IMR-90 (cell line): ENCODE measurements around the gene CAMTA1. TPM values are rescaled to one million over a fixed set of nuclear protein-coding genes. Genes with fewer than 3 reads are reported as not detected.

Source experiments
- ATAC-seq: fragments of 200-7000 bp; cut with Tn5 transposase; 2 replicates; pipeline ENCODE4 v1.9.1; 2020; ENCODE audit warnings: low read depth, mild to moderate bottlenecking, moderate library complexity
- BruUV-seq: library from RNA; stranded (reverse); fragments of 400-500 nt; replicated peaks from 2 replicates; lab custom pipeline; 2021; lab: Mats Ljungman, UMichigan
- CTCF ChIA-PET: fragments of 300-600 bp; formaldehyde crosslinking; extraction: SDS; loops from one replicate; lab custom pipeline; 2021; ENCODE audit warnings: antibody characterized with exemption; lab: Yijun Ruan, JAX
- POLR2A ChIA-PET: fragments of 300-600 bp; sonication (Branson Sonifier 250); formaldehyde crosslinking; loops from one replicate; lab custom pipeline; 2022; ENCODE audit warnings: antibody characterized with exemption; ENCODE audit not compliant: unreplicated experiment; lab: Charles Lee
- DNase-seq: peaks from one replicate; pipeline ENCODE4 v3.0.0; 2013
- H2AFZ ChIP-seq: replicated peaks from 2 replicates; pipeline ENCODE3; 2013; ENCODE audit warnings: low read length, mild to moderate bottlenecking; ENCODE audit not compliant: poor library complexity
- H2AK5ac ChIP-seq: 2 replicates; pipeline ENCODE4 v1.6.1; 2013; ENCODE audit warnings: low read depth, low read length, inconsistent platforms
- H2AK9ac ChIP-seq: replicated peaks from 2 replicates; pipeline ENCODE3; 2013; ENCODE audit warnings: mild to moderate bottlenecking, low read depth, low read length, moderate library complexity; ENCODE audit not compliant: poor library complexity
- H2BK120ac ChIP-seq: 2 replicates; pipeline ENCODE4 v1.6.1; 2013; ENCODE audit warnings: low read depth, low read length, inconsistent platforms
- H2BK15ac ChIP-seq: 3 replicates; pipeline ENCODE4 v1.6.1; 2013; ENCODE audit warnings: low read depth, low read length, inconsistent platforms
- H2BK20ac ChIP-seq: 2 replicates; pipeline ENCODE4 v1.6.1; 2013; ENCODE audit warnings: low read depth, mild to moderate bottlenecking, inconsistent platforms, low read length, moderate library complexity
- H2BK5ac ChIP-seq: 2 replicates; pipeline ENCODE4 v1.6.1; 2013; ENCODE audit warnings: mild to moderate bottlenecking, low read depth, low read length, inconsistent platforms; ENCODE audit not compliant: poor library complexity, severe bottlenecking
- H3K14ac ChIP-seq: replicated peaks from 2 replicates; pipeline ENCODE4 v1.6.1; 2013; ENCODE audit warnings: low read depth, low read length, inconsistent platforms
- H3K18ac ChIP-seq: 2 replicates; pipeline ENCODE4 v1.6.1; 2013; ENCODE audit warnings: low read depth, low read length, control low read depth
- H3K23ac ChIP-seq: 2 replicates; pipeline ENCODE4 v1.6.1; 2013; ENCODE audit warnings: low read depth, low read length, inconsistent platforms
- H3K27ac ChIP-seq: 2 replicates; pipeline ENCODE4 v1.5.1; 2013; ENCODE audit warnings: mild to moderate bottlenecking, control low read depth, low read length; ENCODE audit not compliant: insufficient read depth
- H3K27me3 ChIP-seq: 2 replicates; pipeline ENCODE4 v1.6.1; 2013; ENCODE audit warnings: low read length; ENCODE audit not compliant: control insufficient read depth, insufficient read depth
- H3K36me3 ChIP-seq: 2 replicates; pipeline ENCODE4 v1.6.1; 2013; ENCODE audit warnings: low read length, mixed read lengths; ENCODE audit not compliant: control insufficient read depth, insufficient read depth
- H3K4ac ChIP-seq: 2 replicates; pipeline ENCODE4 v1.6.1; 2013; ENCODE audit warnings: low read depth, low read length, inconsistent platforms
- H3K4me1 ChIP-seq: 2 replicates; pipeline ENCODE4 v1.6.1; 2013; ENCODE audit warnings: low read length, mixed read lengths; ENCODE audit not compliant: control insufficient read depth, insufficient read depth
- H3K4me2 ChIP-seq: 2 replicates; pipeline ENCODE4 v1.6.1; 2013; ENCODE audit warnings: low read depth, mild to moderate bottlenecking, control low read depth, low read length, moderate library complexity
- H3K4me3 ChIP-seq: 2 replicates; pipeline ENCODE4 v1.5.1; 2013; ENCODE audit warnings: low read depth, mild to moderate bottlenecking, control low read depth, low read length, moderate library complexity; ENCODE audit not compliant: insufficient read depth
- H3K56ac ChIP-seq: 2 replicates; pipeline ENCODE4 v1.6.1; 2013; ENCODE audit warnings: low read length, inconsistent platforms; ENCODE audit not compliant: insufficient read depth; ENCODE audit errors: extremely low read depth
- H3K79me1 ChIP-seq, 2 experiments: 2 replicates each; pipeline ENCODE4 v1.6.1; 2013; ENCODE audit warnings: low read length in 2 of 2, inconsistent platforms in 1 of 2, low read depth in 1 of 2
- H3K9ac ChIP-seq: 2 replicates; pipeline ENCODE4 v1.6.1; 2013; ENCODE audit warnings: low read depth, low read length, control low read depth
- H3K9me1 ChIP-seq: 2 replicates; pipeline ENCODE4 v1.6.1; 2013; ENCODE audit warnings: low read length, inconsistent platforms; ENCODE audit not compliant: insufficient read depth
- H3K9me3 ChIP-seq: 2 replicates; pipeline ENCODE4 v1.6.1; 2013; ENCODE audit warnings: low read length; ENCODE audit not compliant: control insufficient read depth, insufficient read depth
- H4K20me1 ChIP-seq: 2 replicates; pipeline ENCODE4 v1.6.1; 2013; ENCODE audit warnings: low read length, inconsistent platforms; ENCODE audit not compliant: insufficient read depth
- H4K5ac ChIP-seq: 2 replicates; pipeline ENCODE4 v1.6.1; 2013; ENCODE audit warnings: mild to moderate bottlenecking, low read depth, low read length, control low read depth
- H4K8ac ChIP-seq, 2 experiments: 2 replicates each; pipeline ENCODE4 v1.6.1; 2013; ENCODE audit warnings: low read depth in 2 of 2, low read length in 2 of 2, control low read depth in 1 of 2, inconsistent platforms in 1 of 2
- H4K91ac ChIP-seq: 2 replicates; pipeline ENCODE4 v1.6.1; 2013; ENCODE audit warnings: low read depth, low read length, inconsistent platforms; ENCODE audit not compliant: insufficient read depth
- BHLHE40 ChIP-seq: fragments of 150-350 bp; IDR thresholded peaks from 2 replicates; pipeline ENCODE4 v1.6.1; 2016; ENCODE audit warnings: mild to moderate bottlenecking, low read depth, low read length
- CEBPB ChIP-seq: IDR thresholded peaks from 2 replicates; pipeline ENCODE4 v1.6.1; 2012; ENCODE audit warnings: low read depth, low read length, improper control_type of control experiment
- CHD1 ChIP-seq: IDR thresholded peaks from 2 replicates; pipeline ENCODE4 v1.6.1; 2012; ENCODE audit warnings: low read depth, low read length, improper control_type of control experiment
- CTCF ChIP-seq: conservative IDR thresholded peaks from 2 replicates; pipeline ENCODE4 v1.5.1; 2012; ENCODE audit warnings: mild to moderate bottlenecking, low read depth, low read length, improper control_type of control experiment
- ELK1 ChIP-seq: fragments of 150-350 bp; IDR thresholded peaks from 2 replicates; pipeline ENCODE4 v1.6.1; 2016; ENCODE audit warnings: low read depth, mild to moderate bottlenecking, low read length, moderate library complexity, borderline replicate concordance
- FOS ChIP-seq: fragments of 150-350 bp; IDR thresholded peaks from 2 replicates; pipeline ENCODE4 v1.6.1; 2016; ENCODE audit warnings: low read depth, low read length
- MAFK ChIP-seq: IDR thresholded peaks from 2 replicates; pipeline ENCODE4 v1.6.1; 2012; ENCODE audit warnings: low read depth, low read length, improper control_type of control experiment
- MAZ ChIP-seq: IDR thresholded peaks from 2 replicates; pipeline ENCODE4 v1.6.1; 2012; ENCODE audit warnings: low read depth, mild to moderate bottlenecking, low read length, improper control_type of control experiment, moderate library complexity, borderline replicate concordance
- MXI1 ChIP-seq: IDR thresholded peaks from 2 replicates; pipeline ENCODE4 v1.6.1; 2012; ENCODE audit warnings: low read depth, mild to moderate bottlenecking, low read length, moderate library complexity, borderline replicate concordance
- NFE2L2 ChIP-seq: fragments of 150-350 bp; IDR thresholded peaks from 2 replicates; pipeline ENCODE4 v1.6.1; 2016; ENCODE audit warnings: low read depth, mild to moderate bottlenecking, low read length
- POLR2A ChIP-seq: IDR thresholded peaks from 2 replicates; pipeline ENCODE4 v1.6.1; 2012; ENCODE audit warnings: mild to moderate bottlenecking, low read depth, low read length
- RAD21 ChIP-seq: IDR thresholded peaks from 2 replicates; pipeline ENCODE4 v1.6.1; 2012; ENCODE audit warnings: low read length, improper control_type of control experiment
- RCOR1 ChIP-seq: IDR thresholded peaks from 2 replicates; pipeline ENCODE4 v1.6.1; 2012; ENCODE audit warnings: mild to moderate bottlenecking, low read length, improper control_type of control experiment; ENCODE audit not compliant: insufficient replicate concordance
- RFX5 ChIP-seq: IDR thresholded peaks from 2 replicates; pipeline ENCODE4 v1.8.0; 2012; ENCODE audit warnings: low read depth, mild to moderate bottlenecking, low read length, moderate library complexity
- SMC3 ChIP-seq: fragments of 150-350 bp; IDR thresholded peaks from 2 replicates; pipeline ENCODE4 v1.6.1; 2016; ENCODE audit warnings: low read depth, mild to moderate bottlenecking, antibody characterized with exemption, low read length, moderate library complexity
- USF2 ChIP-seq: fragments of 150-350 bp; IDR thresholded peaks from 2 replicates; pipeline ENCODE4 v1.6.1; 2017; ENCODE audit warnings: mild to moderate bottlenecking, antibody characterized with exemption, low read length, low read depth
- WGBS, 2 experiments: methylation state at CpG; one replicate each; pipeline versions ENCODE4 v1.1.5 to v1.1.7; 2013; ENCODE audit warnings: missing lambda C conversion rate in 2 of 2; ENCODE audit not compliant: insufficient read length in 1 of 2; ENCODE audit errors: extremely low coverage in 2 of 2; 5-methylcytosine and 5-hydroxymethylcytosine counted together
- dilution Hi-C: fragments of 300-500 bp; cut with HindIII; formaldehyde crosslinking; loops from one replicate; pipeline ENCODE4 v1.14.3; 2018; ENCODE audit warnings: low sequenced_read_pairs; ENCODE audit not compliant: unreplicated experiment
- in situ Hi-C: fragments of 300-500 bp; cut with MboI; formaldehyde crosslinking; loops from 3 replicates; pipeline ENCODE4 v1.14.3; 2019; ENCODE audit warnings: low sequenced_read_pairs, inconsistent platforms, mixed read lengths
- intact Hi-C: fragments of 100-400 bp; cut with micrococcal nuclease; formaldehyde crosslinking; loops from 2 replicates; pipeline ENCODE4 v1.10.0; 2022
- polyA plus RNA-seq, 3 experiments: library from polyadenylated mRNA; depleted of rRNA; stranded (reverse); fragments of >200 nt; gene quantifications; 2 replicates each; pipeline ENCODE4 v1.2.3, GENCODE V29; 2012; ENCODE audit warnings: low replicate concordance in 1 of 3
- total RNA-seq: library from RNA; depleted of rRNA; stranded (reverse); fragments of >200 nt; gene quantifications from 2 replicates; pipeline ENCODE4 v1.2.3, GENCODE V29; 2012

CAMTA1 gene
- total and polyA plus RNA-seq, 2 of the 4 experiments (the other 2 are of a cell fraction): 35.5 to 74.3 TPM

- POLR2A ChIA-PET: no interaction called here
- no peak overlapping the region for H4K8ac ChIP-seq
- H3K9me3 ChIP-seq: no peaks in the 10 kb centered on the region
- no peak overlapping the region for H3K18ac ChIP-seq
- no peak overlapping the region for H2AFZ ChIP-seq
- TF ChIP-seq POLR2A (no peak), RAD21 (no peak), RCOR1 (no peak), ELK1 (no peak), MAFK (no peak), MAZ (no peak), USF2 (no peak), SMC3 (no peak), CHD1 (no peak), CEBPB (no peak), RFX5 (no peak), BHLHE40 (no peak), NFE2L2 (no peak), MXI1 (no peak), CTCF (no peak), FOS (no peak)
- H4K91ac ChIP-seq: no peak overlapping the region
- BruUV-seq: no TSS peak
- H4K5ac ChIP-seq: no peak overlapping the region
- DNase-seq: no peak
- H3K9ac ChIP-seq: no peak overlapping the region
- H3K9me1 ChIP-seq: no peaks in the 10 kb centered on the region
- 54% methylated on average over 2 of the region's 8 CpGs; no CpG with 5 or more reads in 1 of the 2 experiments for WGBS, 2 experiments
- dilution Hi-C loops: no loop called here
- CTCF ChIA-PET: no interaction called here
- no peaks in the 10 kb centered on the region for H3K4me1 ChIP-seq
- no peak overlapping the region for H3K23ac ChIP-seq
- no peak overlapping the region for H2BK20ac ChIP-seq
- H3K4me3 ChIP-seq: no peak overlapping the region
- no peaks in the 10 kb centered on the region for H4K20me1 ChIP-seq
- H2AK9ac ChIP-seq: no peak overlapping the region
- H2BK5ac ChIP-seq: no peak overlapping the region
- in situ Hi-C loops: loop anchor here (25.0 kb wide), 1 partner anchor 661 kb away; the partner anchor contains the start of gene SLC45A1
- intact Hi-C loops: no loop called here
- no peak overlapping the region for H2BK120ac ChIP-seq
- H3K79me1 ChIP-seq: no peaks in the 10 kb centered on the region
- no peak overlapping the region for H3K27ac ChIP-seq
- no peak overlapping the region for H2BK15ac ChIP-seq
- H3K14ac ChIP-seq: no peak overlapping the region
- peaks cover 27% of the 10 kb centered on the region; the same call in 1 of the 2 replicates for H3K27me3 ChIP-seq
- H2AK5ac ChIP-seq: no peak overlapping the region
- no peaks in the 10 kb centered on the region for H3K36me3 ChIP-seq
- no peak overlapping the region for H3K4ac ChIP-seq
- ATAC-seq: no peak
- no peak overlapping the region for H3K4me2 ChIP-seq
- no peak overlapping the region for H3K56ac ChIP-seq
Measured at GRCh38 chr1:7651203-7651602, 865.9 kb downstream of the CAMTA1 start.
